Activated T-helper 1 cell treated with anti-CD3 and anti-CD28 coated beads, Interleukin-12 subunit alpha, Interleukin-12 subunit beta, Interleukin-2, Interleukin-4 antibody, amounts not matched to agents 30 ng/mL and 10 ng/mL and 1 ng/mL, durations not matched to agents 14 hours and 24 hours and 36 hours (primary cell): ENCODE results near the gene ATP11B. TPM values are rescaled to one million over a fixed set of nuclear protein-coding genes. Genes with fewer than 3 reads are reported as not detected.
A peak's percentile ranks its signal among the peaks of the same experiment; 100 is the strongest.

ENCODE experiments used
- DNase-seq: peaks from one replicate; pipeline ENCODE4 v3.0.0; 2021; ENCODE audit warnings: low spot score
- H3K27ac Mint-ChIP-seq: one replicate; pipeline ENCODE4 v1.8.0; 2021; ENCODE audit warnings: mild to moderate bottlenecking, mixed read lengths
- H3K27me3 Mint-ChIP-seq: one replicate; pipeline ENCODE4 v1.8.0; 2022; ENCODE audit warnings: mild to moderate bottlenecking, moderate library complexity, mixed read lengths; ENCODE audit not compliant: insufficient read depth
- H3K36me3 Mint-ChIP-seq: one replicate; pipeline ENCODE4 v1.8.0; 2021; ENCODE audit warnings: low read depth, mixed read lengths
- H3K4me1 Mint-ChIP-seq: one replicate; pipeline ENCODE4 v1.8.0; 2021; ENCODE audit warnings: low read depth, mixed read lengths
- H3K4me3 Mint-ChIP-seq: one replicate; pipeline ENCODE4 v1.8.0; 2021; ENCODE audit warnings: mild to moderate bottlenecking, moderate library complexity, mixed read lengths
- H3K9me3 Mint-ChIP-seq: one replicate; pipeline ENCODE4 v1.8.0; 2021; ENCODE audit warnings: mixed read lengths
- intact Hi-C: fragments of 100-400 bp; cut with micrococcal nuclease; formaldehyde crosslinking; loops from one replicate; pipeline ENCODE4 v1.15.1; 2024
- total RNA-seq: library from RNA; stranded (reverse); gene quantifications from 2 replicates; pipeline ENCODE4 v1.2.3, GENCODE V29; 2022

ATP11B gene
- total RNA-seq, 1 donor from 2014 or later, result 92.3 TPM

DNA sequence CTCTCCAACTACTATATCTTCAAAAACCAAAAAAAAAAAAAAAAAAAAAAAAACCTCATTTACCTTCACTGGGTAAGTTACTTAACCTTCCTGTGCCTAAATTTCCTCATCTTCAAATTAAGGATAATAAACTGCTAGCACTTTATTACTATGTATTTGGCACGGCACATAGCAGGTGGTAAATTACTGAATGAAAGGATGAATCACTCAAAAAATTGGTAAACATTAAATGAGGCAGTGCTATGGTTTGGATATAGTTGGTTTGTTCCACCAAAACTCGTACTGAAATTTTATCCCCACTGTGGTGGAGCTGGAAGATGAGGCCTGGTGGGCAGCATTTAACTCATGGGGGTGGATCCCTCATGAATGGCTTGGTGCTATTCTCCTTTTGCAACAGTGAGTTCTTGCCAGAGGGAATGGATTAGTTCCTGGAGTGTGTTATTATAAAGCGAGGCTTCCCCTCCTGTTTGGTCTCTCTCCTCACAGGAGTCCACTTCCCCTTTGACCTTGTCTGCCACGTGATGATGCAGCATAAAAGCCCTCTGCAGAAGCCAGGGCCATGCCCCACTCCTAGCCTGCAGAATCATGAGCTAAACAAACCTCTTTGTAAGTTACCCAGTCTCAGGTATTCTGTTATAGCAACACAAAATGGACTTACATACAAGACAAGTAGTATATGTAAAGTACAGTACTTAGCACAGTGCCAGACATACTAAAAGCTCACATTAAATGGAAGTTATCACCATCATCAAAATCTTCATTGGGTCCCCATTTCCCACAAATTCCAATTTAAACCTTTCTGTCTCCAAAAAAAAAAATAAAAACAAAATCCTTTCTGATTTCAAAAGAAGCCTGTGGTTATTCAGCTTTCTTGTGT, 166.4 kb downstream of the ATP11B start:
- H3K4me1 Mint-ChIP-seq, result peaks cover 9% of the 10 kb centered on the region
- H3K36me3 Mint-ChIP-seq, result peaks cover 26% of the 10 kb centered on the region
- no peaks in the 10 kb centered on the region for H3K27me3 Mint-ChIP-seq
- no peaks in the 10 kb centered on the region for H3K9me3 Mint-ChIP-seq
- no peak for DNase-seq
- peak overlapping the region; percentile 27 for H3K27ac Mint-ChIP-seq
- intact Hi-C loops, result loop anchor here (10.0 kb wide), 2 partner anchors 215 to 325 kb away; no protein-coding TSS in a partner anchor
- H3K4me3 Mint-ChIP-seq, result no peak overlapping the region

GRCh38 chr3:182962166-182962565, 168.9 kb downstream of the ATP11B start:
- intact Hi-C loops, result loop anchor here (10.0 kb wide), 2 partner anchors 213 to 323 kb away; no protein-coding TSS in a partner anchor
- Mint-ChIP-seq H3K4me3 (no peak overlapping the region), H3K27ac (no peak overlapping the region), H3K4me1 (peaks cover 28% of the 10 kb centered on the region), H3K27me3 (no peaks in the 10 kb centered on the region), H3K36me3 (peaks cover 18% of the 10 kb centered on the region), H3K9me3 (no peaks in the 10 kb centered on the region)
- no peak for DNase-seq

DNA sequence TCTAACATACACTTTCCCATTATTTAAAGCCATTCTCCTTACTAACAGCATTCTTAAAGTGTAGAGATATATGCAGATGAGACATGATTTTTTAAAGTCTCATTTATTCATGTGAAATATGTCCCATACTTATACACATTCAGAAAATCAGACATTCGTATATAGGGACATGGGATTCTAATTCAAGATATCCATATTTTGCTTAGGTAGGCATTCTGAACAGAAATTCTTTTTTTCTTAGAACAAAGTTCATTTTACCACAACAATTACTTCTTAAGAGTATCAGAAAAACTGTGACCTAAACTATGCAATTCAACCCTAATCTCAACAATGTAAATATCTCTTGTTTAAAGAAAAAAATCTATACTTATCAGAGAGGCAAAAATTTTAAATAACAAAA, 170.9 kb downstream of the ATP11B start:
- H3K27me3 Mint-ChIP-seq, result no peaks in the 10 kb centered on the region
- intact Hi-C loops, result loop anchor here (10.0 kb wide), 2 partner anchors 211 to 321 kb away; no protein-coding TSS in a partner anchor
- H3K9me3 Mint-ChIP-seq, result no peaks in the 10 kb centered on the region
- no peak overlapping the region for H3K4me3 Mint-ChIP-seq
- DNase-seq, result no peak
- peaks cover 46% of the 10 kb centered on the region for H3K4me1 Mint-ChIP-seq
- H3K27ac Mint-ChIP-seq, result no peak overlapping the region
- peaks cover 18% of the 10 kb centered on the region for H3K36me3 Mint-ChIP-seq

GRCh38 chr3:182965861-182966366, 172.6 kb downstream of the ATP11B start:
- H3K9me3 Mint-ChIP-seq, result no peaks in the 10 kb centered on the region
- peak overlapping the region; percentile 9 for H3K4me3 Mint-ChIP-seq
- peak overlapping the region; percentile 31 for H3K27ac Mint-ChIP-seq
- H3K27me3 Mint-ChIP-seq, result no peaks in the 10 kb centered on the region
- peaks cover 15% of the 10 kb centered on the region for H3K36me3 Mint-ChIP-seq
- peaks cover 54% of the 10 kb centered on the region for H3K4me1 Mint-ChIP-seq
- DNase-seq, result no peak
- intact Hi-C loops, result loop anchor here (2.0 to 10.0 kb wide), 4 partner anchors 51 to 319 kb away; partner anchors contain the start of gene MCCC1

- Mint-ChIP-seq H3K9me3 (no peaks in the 10 kb centered on the region), H3K36me3 (peaks cover 14% of the 10 kb centered on the region), H3K4me1 (peaks cover 62% of the 10 kb centered on the region), H3K27ac (peak overlapping the region; percentile 79), H3K27me3 (no peaks in the 10 kb centered on the region), H3K4me3 (peak overlapping the region; percentile 55)
- no peak for DNase-seq
- intact Hi-C loops, result loop anchor here (1.0 to 10.0 kb wide), 5 partner anchors 12 to 317 kb away; partner anchors contain the start of gene MCCC1
Observed at GRCh38 chr3:182967218-182968204, 174.2 kb downstream of the ATP11B start.

DNA sequence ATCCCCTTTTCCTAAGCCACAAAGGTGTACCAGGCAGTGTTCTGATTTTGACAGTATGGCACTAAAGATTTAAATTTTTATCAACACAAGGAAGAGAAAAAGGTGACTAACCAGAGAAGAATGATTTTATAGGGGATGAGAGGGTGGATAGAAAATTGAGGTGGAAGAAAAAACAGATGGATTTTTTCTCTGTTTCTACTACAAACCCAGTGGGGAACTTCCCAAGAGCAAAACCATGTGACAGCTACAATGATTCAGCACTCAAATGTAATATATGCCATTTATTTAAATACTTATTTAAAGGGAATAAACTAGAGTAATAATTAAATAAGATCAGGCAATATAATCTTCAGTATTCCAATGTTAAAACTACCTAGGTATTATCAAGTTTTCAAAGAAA, 176.0 kb downstream of the ATP11B start:
- H3K36me3 Mint-ChIP-seq, result peaks cover 11% of the 10 kb centered on the region
- no peaks in the 10 kb centered on the region for H3K9me3 Mint-ChIP-seq
- H3K27me3 Mint-ChIP-seq, result no peaks in the 10 kb centered on the region
- H3K4me3 Mint-ChIP-seq, result no peak overlapping the region
- peaks cover 60% of the 10 kb centered on the region for H3K4me1 Mint-ChIP-seq
- H3K27ac Mint-ChIP-seq, result peak overlapping the region; percentile 41
- intact Hi-C loops, result loop anchor here (5.0 to 10.0 kb wide), 3 partner anchors 128 to 316 kb away; partner anchors contain the start of gene MCCC1
- no peak for DNase-seq

DNA sequence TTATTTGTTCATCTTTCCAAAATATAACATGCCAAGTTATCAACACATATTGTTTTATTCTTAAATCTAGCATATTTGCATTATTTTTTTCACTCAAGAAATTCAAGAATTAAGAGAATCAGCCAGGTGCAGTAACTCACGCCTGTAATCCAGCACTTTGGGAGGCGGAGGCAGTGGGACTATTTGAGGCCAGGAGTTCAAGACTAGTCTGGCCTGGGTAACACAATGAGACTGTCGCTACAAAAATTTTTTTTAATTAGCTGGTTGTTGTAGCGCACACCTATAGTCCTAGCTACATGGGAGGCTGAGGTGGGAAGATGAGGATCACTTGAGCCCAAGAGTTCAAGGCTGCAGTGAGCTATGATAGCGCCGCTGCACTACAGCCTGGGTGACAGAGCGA, 176.5 kb downstream of the ATP11B start:
- Mint-ChIP-seq H3K36me3 (peaks cover 11% of the 10 kb centered on the region), H3K4me1 (peaks cover 60% of the 10 kb centered on the region), H3K9me3 (no peaks in the 10 kb centered on the region), H3K27ac (no peak overlapping the region), H3K27me3 (no peaks in the 10 kb centered on the region), H3K4me3 (no peak overlapping the region)
- DNase-seq, result no peak
- intact Hi-C loops, result loop anchor here (5.0 to 10.0 kb wide), 3 partner anchors 127 to 315 kb away; partner anchors contain the start of gene MCCC1

- Mint-ChIP-seq H3K4me1 (peaks cover 51% of the 10 kb centered on the region), H3K27me3 (no peaks in the 10 kb centered on the region), H3K36me3 (peaks cover 11% of the 10 kb centered on the region), H3K27ac (peak overlapping the region; percentile 13), H3K9me3 (no peaks in the 10 kb centered on the region), H3K4me3 (no peak overlapping the region)
- intact Hi-C loops, result no loop called here
- no peak for DNase-seq
Observed at GRCh38 chr3:182970811-182971418, 177.6 kb downstream of the ATP11B start.

Other genes starting within 250 kb of the ATP11B start
- 63.2 and 67.2 TPM in 2 replicates for gene DCUN1D1, start 187.0 kb downstream of the ATP11B start, total RNA-seq